ENCODE data around the gene NDUFB4. TPM values are rescaled to one million over a fixed set of nuclear protein-coding genes. Genes with fewer than 3 reads are reported as not detected.

The NDUFB4 gene
- 417 and 463 TPM in 2 replicates for total RNA-seq (2014; rRNA removed; shearing (Covaris generic))

DNA sequence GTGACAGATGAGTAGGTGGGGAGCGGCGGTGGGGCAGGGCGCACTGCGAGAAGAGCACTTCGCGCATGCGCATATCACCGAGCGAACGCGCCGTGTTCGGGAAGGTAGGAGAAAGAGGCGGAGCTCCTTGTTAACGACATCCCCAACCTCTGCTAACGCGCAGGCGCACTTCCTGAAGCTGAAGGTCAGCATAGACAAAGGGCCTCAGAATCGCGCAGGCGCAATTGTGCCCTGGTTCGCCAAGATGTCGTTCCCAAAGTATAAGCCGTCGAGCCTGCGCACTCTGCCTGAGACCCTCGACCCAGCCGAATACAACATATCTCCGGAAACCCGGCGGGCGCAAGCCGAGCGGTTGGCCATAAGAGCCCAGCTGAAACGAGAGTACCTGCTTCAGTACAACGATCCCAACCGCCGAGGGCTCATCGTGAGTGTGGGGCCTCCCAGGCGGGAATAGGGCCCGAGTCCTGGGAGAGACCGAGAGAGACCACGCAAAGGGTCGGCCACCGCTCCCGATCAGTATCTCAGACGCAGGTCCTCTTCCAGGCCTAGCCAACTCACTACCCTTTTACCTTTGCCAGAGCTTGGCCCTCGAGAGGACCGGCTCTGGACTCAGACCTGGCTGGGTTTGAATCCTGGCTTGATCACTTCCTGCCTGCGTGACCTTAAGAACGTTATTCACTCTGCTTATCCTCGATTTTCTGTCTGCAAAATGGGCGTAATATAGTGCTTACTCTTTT lies at the start of gene NDUFB4:
NDUFB4 (plus strand) TSS at position 221 of the 737 bp plus-strand sequence; CDS start at position 245, 24 bp downstream.
- peak; percentile 100 for DNase-seq (ENCODE audit: low spot score)

DNA sequence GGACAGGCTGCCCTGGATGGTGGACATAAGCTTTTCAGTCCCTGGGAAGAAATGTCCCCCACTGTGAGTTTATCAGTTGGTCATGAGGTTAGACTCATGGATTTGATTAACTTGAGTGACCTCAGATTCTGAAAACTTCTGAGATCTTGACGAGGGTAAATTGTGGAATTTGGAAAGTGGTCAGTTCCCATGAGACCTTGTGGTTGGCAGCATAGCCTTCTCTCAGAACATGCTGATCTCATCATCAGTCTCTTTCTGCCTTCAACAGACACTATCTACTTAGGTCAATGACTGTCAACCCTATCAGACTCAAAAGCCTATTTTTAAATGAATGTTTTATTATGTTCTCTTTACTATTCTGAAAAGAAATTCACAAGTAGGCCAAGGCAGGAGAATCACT lies 45.6 kb upstream of the NDUFB4 start:
- no peak for DNase-seq (ENCODE audit: low spot score)

DNA sequence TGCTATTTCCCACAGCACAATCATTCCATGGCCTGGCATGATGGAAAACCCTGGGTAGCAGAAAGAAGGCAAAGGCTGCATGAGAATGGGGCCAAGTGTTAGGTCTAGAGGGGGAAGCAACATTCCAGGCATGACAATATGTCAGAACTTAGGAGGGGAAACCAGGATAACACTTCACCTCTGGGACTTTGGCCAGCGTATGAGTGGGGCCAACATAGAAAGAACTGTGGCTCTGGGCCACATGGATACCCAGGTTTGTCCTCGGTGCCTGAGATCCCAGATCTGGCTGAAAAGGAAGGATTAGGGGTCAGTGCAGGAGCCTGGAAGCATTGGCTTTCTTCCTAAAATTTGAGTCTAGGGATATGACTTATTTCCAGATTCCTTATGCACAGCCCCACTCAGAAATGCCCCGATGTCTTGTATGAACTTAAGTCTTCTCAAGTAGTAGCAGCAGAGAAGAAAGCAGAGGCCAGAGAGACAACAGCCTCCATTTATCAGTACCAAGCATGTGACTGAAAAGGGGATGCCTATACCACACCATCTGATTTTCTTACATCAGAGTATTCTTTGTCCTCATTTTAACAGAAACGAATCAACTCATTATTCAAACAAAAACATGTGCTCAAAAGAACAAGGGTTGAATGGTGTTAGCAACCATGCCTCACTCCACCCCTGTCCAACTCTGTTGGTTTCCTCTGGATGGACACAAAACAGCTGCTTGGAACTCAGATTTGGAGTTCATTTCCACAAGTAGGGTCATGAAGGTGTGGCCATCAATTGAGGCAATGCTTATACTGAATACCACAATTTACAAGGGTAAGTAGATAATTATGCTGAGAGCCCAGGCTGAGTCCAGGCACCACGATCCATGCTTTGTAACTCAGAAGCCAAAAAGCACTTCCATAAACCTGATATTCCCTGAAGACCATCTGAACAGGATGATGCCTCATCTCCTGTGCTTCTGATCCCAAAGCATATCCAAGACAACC lies 43.7 kb upstream of the NDUFB4 start:
- no peak for DNase-seq (ENCODE audit: low spot score)

DNA sequence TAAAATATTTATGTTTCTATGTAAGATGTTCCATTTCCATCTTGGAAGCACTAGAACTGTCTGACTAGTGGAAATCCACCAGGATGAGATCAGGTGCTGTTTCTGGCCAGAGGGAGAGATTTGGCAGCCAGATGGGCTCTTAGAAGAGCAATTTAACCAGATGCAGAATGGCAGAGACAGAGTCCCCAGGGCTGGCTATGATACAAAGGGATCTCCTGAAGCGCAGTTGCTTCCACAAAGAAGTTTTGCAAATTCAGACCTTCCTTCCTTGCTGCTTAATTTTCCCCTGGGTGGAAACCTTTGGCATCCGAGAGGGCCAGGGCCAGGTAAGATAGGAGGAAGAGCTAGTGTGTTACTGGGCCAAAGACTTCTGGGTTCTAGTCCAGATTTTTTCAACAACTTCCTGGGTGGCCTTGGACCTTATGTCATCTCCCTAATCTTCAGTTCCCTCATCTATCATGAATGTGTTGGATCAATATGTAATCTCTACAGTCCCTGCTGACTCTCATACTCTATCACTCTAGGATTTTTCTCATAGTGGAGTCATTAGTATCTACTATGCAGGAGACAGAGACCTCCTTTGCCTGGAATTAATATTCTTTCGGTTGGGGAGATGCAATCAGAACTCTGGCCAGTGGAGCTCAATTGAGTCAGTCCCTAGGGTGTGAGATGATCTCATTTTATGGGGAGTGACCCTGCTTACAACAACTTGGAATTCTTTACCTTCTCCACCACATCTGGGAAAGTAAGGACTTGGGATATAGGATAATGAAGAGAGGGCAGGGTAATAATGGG lies 41.1 kb upstream of the NDUFB4 start:
- no peak for DNase-seq (ENCODE audit: low spot score)

DNA sequence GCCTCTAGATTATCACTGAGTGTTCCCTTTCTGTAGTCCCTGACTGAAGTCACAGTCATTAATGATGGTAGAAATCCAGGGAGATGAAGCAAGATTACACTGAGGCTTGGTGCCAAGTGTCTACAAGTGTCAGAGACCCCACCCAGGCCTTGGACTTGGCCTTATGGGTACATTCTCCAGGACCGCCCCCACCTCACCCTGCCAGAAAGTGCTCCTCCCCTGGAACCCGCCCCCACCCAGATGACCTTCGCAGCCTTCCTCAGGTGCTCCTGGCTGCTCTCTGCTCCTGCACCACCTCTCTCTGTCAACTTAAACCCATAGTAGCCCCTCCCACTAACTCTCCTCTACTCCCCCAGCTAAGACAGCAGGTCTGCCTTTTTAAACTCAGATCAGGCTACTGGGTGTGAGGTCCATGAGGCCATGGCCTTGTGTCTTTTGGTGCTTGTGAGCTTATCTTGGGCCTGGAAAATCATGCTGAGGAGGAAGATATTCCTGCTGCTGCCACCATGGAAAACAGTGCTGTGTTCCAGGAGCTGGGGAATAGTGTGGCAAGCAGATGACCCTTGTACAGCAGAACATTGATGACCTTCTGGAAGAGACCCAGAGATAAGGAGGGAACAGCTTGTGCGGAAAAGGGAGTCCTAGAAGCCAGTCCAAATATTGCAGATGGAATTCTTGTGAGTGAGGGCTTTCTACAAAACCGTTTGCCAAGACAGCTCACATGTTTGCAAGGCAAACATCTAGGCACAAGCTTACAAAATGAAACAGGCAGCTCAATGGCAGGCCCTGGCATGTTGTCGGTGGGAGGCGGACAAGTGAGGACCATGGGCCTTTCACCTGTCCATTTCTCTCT lies 40.3 kb upstream of the NDUFB4 start:
- no peak for DNase-seq (ENCODE audit: low spot score)

DNA sequence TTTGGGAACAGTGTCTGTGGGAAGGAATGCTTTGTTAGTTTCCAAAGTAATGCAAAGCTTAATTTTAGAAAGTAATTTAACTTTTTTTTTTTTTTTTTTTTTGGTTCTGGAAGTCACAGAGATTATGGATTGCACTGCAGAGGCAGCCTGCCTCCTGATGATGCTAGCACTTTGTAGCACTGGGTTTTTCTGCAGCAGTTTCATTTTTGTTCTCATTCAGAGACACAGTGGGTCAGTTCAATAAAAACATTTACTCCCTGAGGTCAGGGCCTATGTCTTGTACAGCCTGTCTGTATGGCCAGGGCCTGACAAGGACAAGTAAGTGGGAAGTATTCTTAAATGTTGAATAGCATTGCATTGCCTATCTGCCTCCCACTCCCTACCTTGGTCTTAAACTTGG lies 39.0 kb upstream of the NDUFB4 start:
- DNase-seq (ENCODE audit: low spot score): no peak

DNA sequence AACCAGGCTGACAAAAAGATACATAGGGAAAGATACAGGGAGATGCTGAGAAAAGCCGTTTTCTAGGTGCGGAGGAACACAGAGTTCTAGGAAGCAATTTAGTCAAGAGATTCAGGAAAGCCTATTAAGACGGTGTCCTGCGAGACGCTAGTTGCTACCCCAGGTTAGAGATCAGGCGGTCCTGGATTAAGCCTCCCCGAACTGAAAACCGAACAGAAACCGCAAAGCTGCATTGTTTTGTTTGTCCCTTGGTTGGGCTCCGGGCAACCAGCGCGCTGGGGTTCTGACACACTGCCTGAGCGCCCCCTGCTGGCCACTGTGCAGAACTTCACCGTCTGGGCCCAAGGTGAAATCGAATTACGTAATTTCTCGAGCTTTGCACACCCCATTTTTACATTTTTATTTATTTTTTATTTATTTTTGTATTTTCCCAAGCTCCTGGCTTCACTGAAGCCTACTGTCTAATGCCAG lies 37.3 kb upstream of the NDUFB4 start:
- peak; percentile 83 for DNase-seq (ENCODE audit: low spot score)

DNA sequence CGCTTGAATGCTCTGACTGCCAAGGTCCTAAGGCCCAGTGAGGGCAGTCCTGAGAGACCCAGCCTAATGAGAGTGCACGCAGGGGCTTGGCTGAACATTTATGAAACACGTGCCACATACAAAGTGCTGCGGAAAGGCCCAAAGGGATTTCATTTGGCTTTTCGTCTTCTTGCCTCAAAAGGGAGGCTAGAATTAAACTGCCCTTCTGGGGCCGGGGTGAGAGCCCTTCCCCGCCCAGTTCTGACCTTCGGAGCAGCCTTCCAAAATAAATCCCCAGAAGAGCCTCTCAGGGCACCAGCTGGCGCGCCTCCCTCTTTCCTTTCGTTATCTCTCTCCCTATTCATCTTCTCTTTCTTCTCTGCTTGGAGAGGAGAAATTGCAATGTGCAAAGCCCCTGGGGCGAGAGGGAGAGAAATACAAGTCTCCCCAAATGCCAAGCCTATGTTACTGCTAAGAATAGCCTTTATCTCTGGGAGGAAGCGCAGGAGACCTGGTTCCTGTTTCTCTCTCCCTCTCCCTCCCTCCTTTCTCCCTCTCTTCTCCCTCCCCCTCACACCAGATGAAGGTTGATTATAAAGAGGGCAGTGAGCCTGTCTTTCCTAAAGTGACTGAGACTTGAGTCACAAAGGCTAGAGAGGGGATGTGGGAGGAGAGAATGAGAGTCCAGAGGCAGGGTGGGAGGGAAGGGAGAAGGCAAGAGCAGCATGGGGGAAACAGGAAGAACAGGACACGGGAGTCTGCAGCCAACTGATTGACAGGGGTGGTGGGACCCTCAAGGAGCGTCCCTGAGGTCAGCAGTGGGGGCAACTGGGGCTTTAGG lies 36.7 kb upstream of the NDUFB4 start:
- DNase-seq (ENCODE audit: low spot score): peak; percentile 61

DNA sequence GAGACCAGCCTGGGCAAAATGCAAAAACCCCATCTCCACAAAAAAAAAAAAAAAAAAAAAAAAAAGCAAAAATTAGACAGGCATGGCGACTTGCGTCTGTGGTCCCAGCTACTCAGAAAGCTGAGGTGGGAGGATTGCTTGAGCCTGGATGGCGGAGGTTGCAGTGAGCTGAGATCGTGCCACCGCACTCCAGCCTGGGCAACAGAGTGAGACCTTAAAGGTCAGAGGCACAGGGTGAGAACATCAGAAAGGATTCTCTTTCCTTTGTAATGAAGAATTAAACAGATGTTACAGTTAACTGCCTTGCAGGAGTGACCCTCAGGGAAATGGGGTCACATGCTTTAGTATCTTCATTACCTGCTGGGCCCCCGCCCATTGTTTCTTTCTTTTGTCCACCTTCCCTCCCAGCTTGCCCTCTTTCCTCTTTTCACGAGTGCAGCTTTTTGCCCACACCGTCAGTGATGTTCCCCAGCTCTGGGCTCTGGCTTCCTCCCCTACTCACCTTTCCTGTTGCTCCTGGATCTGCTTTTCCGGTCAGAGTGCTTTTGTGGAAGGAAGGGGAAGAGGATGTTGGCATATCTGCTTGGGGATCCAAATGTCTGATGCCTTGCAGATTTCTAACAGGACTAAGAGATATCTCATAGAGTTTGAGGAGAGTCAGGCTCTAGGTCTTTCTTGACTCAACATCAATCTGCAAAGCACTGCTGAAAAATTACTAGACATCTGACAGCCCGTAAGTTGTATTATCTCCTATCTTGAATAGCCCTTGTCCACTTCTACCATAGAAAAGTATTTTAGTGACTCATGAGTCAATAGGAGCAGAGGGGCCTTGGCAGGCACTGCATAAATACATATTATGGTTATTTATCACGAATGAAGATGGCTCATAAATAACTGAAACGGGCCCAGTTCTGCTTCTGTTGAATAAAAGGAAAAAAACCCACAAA lies 35.6 kb upstream of the NDUFB4 start:
- DNase-seq (ENCODE audit: low spot score): no peak

DNA sequence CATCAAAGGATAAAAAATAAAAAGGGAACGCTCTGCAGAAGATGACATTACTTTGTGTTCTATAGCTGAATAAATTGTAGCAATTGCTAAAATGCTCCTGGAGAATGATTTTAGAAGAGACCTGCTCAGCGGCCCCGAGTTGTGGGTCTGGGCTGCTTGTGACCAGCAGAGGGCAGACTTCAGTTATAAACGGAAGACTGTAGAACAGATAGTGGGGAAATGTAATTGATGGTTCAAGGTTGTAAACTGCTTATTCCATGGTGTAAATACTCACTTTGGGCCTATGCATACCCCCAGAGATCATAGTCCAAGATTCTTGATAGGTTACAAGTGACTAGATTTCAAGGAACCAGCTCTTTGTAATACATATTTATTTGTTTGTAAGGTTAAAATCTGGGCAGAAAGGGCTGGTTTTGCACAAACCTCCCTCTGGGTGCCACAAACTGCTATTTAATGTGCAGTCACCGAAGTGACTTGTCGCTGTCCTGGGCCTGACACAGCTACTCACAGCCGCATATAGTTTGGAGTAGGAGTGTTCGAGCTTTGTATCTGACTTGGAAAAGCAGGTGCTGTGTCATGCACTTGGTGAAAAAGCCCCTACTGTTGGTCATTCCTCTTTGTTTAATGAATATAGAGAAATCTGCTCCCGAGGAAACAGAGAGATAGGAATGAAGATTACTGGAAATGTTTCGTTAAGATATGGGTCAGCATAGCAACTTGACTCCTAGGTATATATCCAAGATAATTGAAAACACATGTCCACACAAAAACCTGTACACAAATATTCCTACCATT lies 34.7 kb upstream of the NDUFB4 start:
- DNase-seq (ENCODE audit: low spot score): peak; percentile 67

DNA sequence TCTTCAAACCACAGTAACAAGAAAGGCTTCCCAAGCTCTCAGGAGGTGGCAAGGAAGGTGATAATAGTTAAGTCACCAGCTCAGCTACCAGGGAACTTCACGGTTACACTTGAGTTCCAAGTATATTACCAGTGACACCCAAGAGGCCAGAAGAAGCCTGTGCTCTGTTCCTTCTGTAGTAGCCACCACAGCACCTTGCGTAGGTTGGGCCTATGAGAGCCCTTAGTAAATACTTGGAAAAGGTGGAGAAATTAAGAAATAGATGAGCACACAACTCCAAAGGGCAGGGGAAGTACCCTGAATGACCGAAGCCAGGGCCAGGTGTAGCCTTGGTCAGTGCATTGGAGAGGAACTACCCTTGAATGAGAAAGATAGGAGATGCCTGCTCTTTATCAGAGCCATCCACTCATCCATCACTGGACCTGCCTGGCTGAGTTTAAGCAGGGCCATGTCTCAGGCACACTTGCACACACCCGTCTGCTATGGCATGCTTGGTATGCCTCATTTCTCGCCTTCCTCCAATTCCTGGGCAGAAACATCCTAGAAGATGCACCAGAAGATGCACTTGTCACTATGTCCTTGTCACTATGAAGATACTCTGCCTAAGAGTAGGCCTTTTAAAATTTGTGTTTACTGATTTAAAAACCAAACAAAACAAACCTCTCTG lies 32.6 kb upstream of the NDUFB4 start:
- no peak for DNase-seq (ENCODE audit: low spot score)

DNA sequence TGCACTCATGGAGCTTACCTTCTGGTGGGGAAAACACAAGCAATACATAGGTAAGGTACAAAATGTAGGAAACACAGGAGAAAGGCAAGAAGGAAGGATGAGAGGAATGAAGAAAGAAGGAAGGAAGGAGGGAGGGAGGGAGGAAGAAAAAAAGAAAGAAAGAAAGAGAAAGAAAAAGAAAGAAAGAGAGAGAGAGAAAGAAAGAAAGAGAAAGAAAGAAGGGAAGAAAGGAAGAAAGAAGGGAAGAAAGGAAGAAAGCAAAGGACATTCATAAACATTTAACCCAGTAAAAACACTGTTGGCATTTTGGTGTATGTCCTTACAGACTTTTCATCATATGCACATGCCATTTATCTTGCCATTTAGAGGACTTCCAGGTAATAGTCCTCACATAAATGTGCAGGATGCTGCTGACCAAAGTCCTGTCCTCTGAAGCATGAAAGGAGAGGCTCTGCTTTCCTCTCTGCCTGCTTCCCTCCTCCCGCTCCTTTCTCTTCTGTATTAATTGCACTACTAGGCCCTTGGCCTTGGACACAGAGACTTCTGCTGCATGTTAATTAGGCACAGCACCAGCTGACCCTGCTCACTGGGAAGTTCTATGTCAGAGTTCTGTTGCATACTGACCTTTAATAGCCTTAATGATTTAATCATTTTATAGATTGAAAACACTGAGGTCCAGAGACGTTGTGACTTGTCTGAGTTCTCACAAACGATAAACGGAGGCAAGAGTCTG lies 29.7 kb upstream of the NDUFB4 start:
- DNase-seq (ENCODE audit: low spot score): no peak

DNA sequence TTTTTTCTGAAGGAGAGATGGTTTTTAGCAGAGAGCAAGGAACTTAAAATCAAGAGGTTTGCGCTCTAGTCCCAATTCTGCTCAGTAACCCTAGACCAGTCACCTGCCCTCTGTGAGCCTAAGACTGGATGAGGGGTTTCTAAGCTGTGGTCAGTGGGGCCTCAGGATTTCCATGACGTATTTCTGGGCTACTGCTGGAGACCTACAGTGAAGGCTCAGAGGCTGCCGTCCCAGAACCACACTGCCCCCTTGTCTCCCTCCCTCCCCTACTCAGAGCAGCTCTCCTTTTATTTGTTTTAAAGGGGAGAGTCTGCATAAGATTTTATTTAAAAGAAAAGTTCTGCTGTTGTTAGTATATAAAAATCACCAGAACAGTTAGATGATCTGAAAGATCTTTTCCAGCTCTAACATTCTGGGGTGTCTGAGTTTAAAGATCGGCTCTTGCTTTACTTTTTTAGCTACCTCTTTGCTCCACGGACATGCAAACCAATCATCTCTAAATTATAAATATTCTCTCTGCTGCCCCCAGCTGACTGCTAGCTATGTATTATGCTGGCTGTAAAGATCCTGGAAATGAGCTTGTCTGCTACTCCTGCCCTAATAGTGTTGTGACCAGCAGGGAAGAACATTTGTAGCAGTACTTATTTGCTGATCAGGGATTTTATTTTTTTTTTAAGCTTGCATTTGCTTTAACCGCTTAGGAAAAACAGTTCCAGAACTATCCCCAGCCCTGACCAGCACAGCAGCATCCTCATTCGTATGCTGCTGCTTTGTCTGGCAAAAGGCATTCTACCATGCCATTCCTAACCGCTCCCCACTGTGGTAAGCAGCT lies 28.6 kb upstream of the NDUFB4 start:
- DNase-seq (ENCODE audit: low spot score): peak; percentile 53

DNA sequence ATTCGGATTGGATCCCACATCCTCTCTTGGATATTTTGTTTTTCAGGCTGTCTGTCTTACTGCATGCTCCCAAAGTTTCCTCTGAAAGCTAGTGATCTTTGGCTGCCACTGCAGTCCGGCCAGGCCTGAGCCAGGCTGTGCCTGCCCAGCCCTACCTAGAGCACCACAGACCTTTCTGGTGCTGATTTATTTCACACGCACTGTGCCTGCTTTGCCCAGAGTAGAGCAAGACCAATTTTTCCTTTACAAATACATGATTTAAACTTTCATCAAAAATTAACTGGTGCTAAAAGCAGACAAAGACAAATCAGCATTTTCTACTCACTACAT lies 28.0 kb upstream of the NDUFB4 start:
- no peak for DNase-seq (ENCODE audit: low spot score)

DNA sequence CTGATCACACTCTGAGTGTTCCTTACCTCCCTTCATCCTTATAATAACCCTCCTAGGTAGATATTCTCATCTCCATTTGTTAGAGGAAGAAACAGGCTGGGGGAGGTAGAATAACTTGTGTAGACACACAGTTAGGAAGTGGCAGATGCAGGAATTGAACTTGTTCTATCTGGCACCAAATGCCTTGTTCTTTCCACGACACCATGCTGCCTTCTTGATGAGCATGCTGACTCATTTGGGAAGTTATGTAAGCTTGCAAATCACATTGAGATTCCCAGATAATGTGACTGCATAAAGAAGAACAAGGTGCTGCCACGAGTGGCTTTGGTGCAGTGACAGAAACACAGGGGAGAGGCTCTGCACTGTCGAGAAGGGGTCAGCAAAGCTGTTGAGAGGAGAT lies 27.5 kb upstream of the NDUFB4 start:
- peak; percentile 39 for DNase-seq (ENCODE audit: low spot score)

Data from H4 (cell line).